Natural killer cell (primary cell): ENCODE measurements around the gene CASP12. TPM values are rescaled to one million over a fixed set of nuclear protein-coding genes. Genes with fewer than 3 reads are reported as not detected.

Experiments used
- ATAC-seq, 3 donors: fragments of 150-1000 bp in 2 of 3; fragments of 200-7000 bp in 1 of 3; cut with Tn5 transposase; 1 replicate in 1 of 3; 2 replicates in 2 of 3; pipeline ENCODE4 v1.10.0; 2021; ENCODE audit warnings: mild to moderate bottlenecking in 2 of 3, moderate library complexity in 2 of 3
- DNase-seq, 2 donors: peaks; one replicate each; pipeline versions ENCODE4 v3.0.0 to v3.0.0-alpha.2; 2013 to 2021; ENCODE audit warnings: mixed read lengths in 1 of 2
- H3K27ac ChIP-seq: one replicate; pipeline ENCODE4 v1.5.1; 2013; ENCODE audit warnings: mild to moderate bottlenecking, low read length
- H3K27me3 ChIP-seq: one replicate; pipeline ENCODE4 v1.6.1; 2013; ENCODE audit warnings: low read length; ENCODE audit not compliant: control insufficient read depth, insufficient read depth
- H3K36me3 ChIP-seq: one replicate; pipeline ENCODE4 v1.6.1; 2013; ENCODE audit warnings: low read length; ENCODE audit not compliant: control insufficient read depth, insufficient read depth
- H3K4me1 ChIP-seq: one replicate; pipeline ENCODE4 v1.6.1; 2013; ENCODE audit warnings: low read length; ENCODE audit not compliant: control insufficient read depth, insufficient read depth
- H3K4me3 ChIP-seq: one replicate; pipeline ENCODE4 v1.5.1; 2013; ENCODE audit warnings: low read length
- H3K9me3 ChIP-seq: one replicate; pipeline ENCODE4 v1.6.1; 2013; ENCODE audit warnings: low read length; ENCODE audit not compliant: control insufficient read depth, insufficient read depth
- H3K27ac Mint-ChIP-seq, 2 donors: one replicate each; pipeline ENCODE4 v1.8.0; 2022; ENCODE audit warnings: mild to moderate bottlenecking in 2 of 2, mixed read lengths in 2 of 2, moderate library complexity in 1 of 2
- H3K27me3 Mint-ChIP-seq, 2 donors: one replicate each; pipeline ENCODE4 v1.8.0; 2022; ENCODE audit warnings: low read depth in 2 of 2, mixed read lengths in 2 of 2
- H3K36me3 Mint-ChIP-seq: one replicate; pipeline ENCODE4 v1.8.0; 2022; ENCODE audit warnings: mixed read lengths
- H3K4me1 Mint-ChIP-seq, 2 donors: one replicate each; pipeline ENCODE4 v1.8.0; 2022; ENCODE audit warnings: mixed read lengths in 2 of 2
- H3K4me3 Mint-ChIP-seq: one replicate; pipeline ENCODE4 v1.8.0; 2022; ENCODE audit warnings: mild to moderate bottlenecking, moderate library complexity, mixed read lengths
- H3K9me3 Mint-ChIP-seq, 2 donors: one replicate each; pipeline ENCODE4 v1.8.0; 2022; ENCODE audit warnings: mixed read lengths in 2 of 2
- CTCF ChIP-seq: fragments of 200-600 bp; IDR thresholded peaks from one replicate; pipeline ENCODE4 v1.8.0; 2022; ENCODE audit warnings: antibody characterized with exemption
- WGBS: methylation state at CpG from one replicate; pipeline ENCODE4 v1.1.7; 2013; ENCODE audit warnings: missing lambda C conversion rate; ENCODE audit not compliant: insufficient coverage; 5-methylcytosine and 5-hydroxymethylcytosine counted together
- intact Hi-C: fragments of 100-400 bp; cut with micrococcal nuclease; formaldehyde crosslinking; loops from one replicate; pipeline ENCODE4 v1.14.2; 2022
- total RNA-seq, 4 donors: library from RNA; stranded (reverse); fragments of 120-200 nt in 1 of 4; gene quantifications; one replicate each; pipeline versions ENCODE4 v1.2.3 to v1.2.4, GENCODE V29; 2013 to 2022

The CASP12 gene
- not detected for total RNA-seq
- total RNA-seq (2013) = 0.18 TPM

- Histone ChIP-seq H3K4me3 (no peak within 1 kb of the TSS), H3K27me3 (no peaks in the 10 kb centered on the region), H3K4me1 (peaks cover 12% of the 10 kb centered on the region), H3K36me3 (no peaks in the 10 kb centered on the region), H3K9me3 (no peaks in the 10 kb centered on the region), H3K27ac (peak within 1 kb of the TSS; percentile 29)
- no peak for TF ChIP-seq CTCF
- intact Hi-C loops = no loop called here
- peak; percentile 55 to 75 (median 71) for ATAC-seq
- H3K36me3 Mint-ChIP-seq = peaks cover 8% of the 10 kb centered on the region
- H3K27me3 Mint-ChIP-seq = no peaks in the 10 kb centered on the region
- peak within 1 kb of the TSS; percentile 71 to 81 for H3K27ac Mint-ChIP-seq
- H3K4me1 Mint-ChIP-seq = peaks cover 33% of the 10 kb centered on the region in 2 donors
- 45% methylated on average over 8 of the region's 9 CpGs for WGBS
- H3K4me3 Mint-ChIP-seq = peak within 1 kb of the TSS; percentile 72
- no peaks in the 10 kb centered on the region for H3K9me3 Mint-ChIP-seq
- peak in 1 of 2 donors; percentile 52 for DNase-seq
Measured at GRCh38 chr11:104897891-104898684, at the start of gene CASP12. CASP12 (minus strand) TSS chr11:104898460.

DNA sequence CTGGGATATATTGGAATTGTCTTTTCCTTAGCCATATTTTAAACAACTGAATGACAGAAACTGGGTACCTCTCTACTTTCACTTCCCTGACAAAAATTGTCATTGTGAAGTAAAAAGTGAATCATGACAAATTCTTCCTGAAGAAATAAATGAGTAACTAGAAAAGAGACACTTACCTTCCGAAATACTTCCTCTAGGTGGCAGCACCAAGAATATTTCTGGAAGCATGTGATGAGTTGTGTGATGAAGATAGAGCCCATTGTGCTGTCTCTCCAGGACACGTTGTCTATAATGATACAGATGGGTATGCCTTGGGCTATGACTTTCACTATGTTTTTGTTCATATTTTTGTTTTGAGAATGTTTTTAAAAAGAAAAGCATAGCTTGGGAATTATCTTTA is 48.6 kb upstream of the CASP12 start:
- Histone ChIP-seq H3K9me3 (no peaks in the 10 kb centered on the region), H3K36me3 (peaks cover 91% of the 10 kb centered on the region), H3K4me3 (no peak overlapping the region), H3K27me3 (no peaks in the 10 kb centered on the region), H3K27ac (no peak overlapping the region), H3K4me1 (no peaks in the 10 kb centered on the region)
- no peak overlapping the region for H3K4me3 Mint-ChIP-seq
- no peaks in the 10 kb centered on the region for H3K9me3 Mint-ChIP-seq
- peaks cover 77% of the 10 kb centered on the region for H3K36me3 Mint-ChIP-seq
- 33% methylated on average over 1 of the region's 2 CpGs for WGBS
- peak overlapping the region; percentile 7 to 19 for H3K27ac Mint-ChIP-seq
- no peaks in the 10 kb centered on the region for H3K27me3 Mint-ChIP-seq
- TF ChIP-seq CTCF = peak; percentile 71
- intact Hi-C loops = loop anchor here (10.0 kb wide), 1 partner anchor 58 kb away; no protein-coding TSS in a partner anchor
- DNase-seq (peak in 1 of 2 donors; percentile 77), ATAC-seq (peak; percentile 67 to 88 (median 81))
- peaks cover 34 to 36% of the 10 kb centered on the region in 2 donors for H3K4me1 Mint-ChIP-seq

DNA sequence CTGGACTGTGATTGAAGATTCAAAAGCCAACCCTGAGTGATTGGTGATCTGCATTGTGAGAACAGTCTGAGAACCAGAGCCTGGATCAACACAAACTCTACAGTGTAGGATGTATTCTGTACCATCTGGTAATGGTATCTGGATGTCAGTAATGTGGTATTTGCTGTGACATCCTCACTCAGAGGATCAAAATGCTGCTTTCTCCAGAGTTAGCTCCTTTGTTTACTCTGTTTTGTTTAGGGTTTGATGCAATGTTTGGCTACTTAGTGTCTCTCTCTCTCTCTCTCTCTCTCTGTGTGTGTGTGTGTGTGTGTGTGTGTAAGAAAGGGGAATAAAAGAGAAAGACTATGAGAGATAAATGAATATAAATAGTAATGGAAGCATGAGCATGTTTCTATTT is 45.8 kb upstream of the CASP12 start:
- Mint-ChIP-seq H3K27me3 (no peaks in the 10 kb centered on the region), H3K4me3 (no peak overlapping the region), H3K27ac (peak overlapping the region; percentile 47 to 79), H3K9me3 (no peaks in the 10 kb centered on the region), H3K36me3 (peaks cover 56% of the 10 kb centered on the region), H3K4me1 (peaks cover 29 to 38% of the 10 kb centered on the region in 2 donors)
- Histone ChIP-seq H3K27ac (no peak overlapping the region), H3K4me3 (no peak overlapping the region), H3K36me3 (peaks cover 63% of the 10 kb centered on the region), H3K9me3 (no peaks in the 10 kb centered on the region), H3K4me1 (no peaks in the 10 kb centered on the region), H3K27me3 (no peaks in the 10 kb centered on the region)
- intact Hi-C loops = loop anchor here (10.0 kb wide), 1 partner anchor 61 kb away; no protein-coding TSS in a partner anchor
- TF ChIP-seq CTCF = no peak
- no peak for ATAC-seq
- DNase-seq = no peak
